PC-9 (cell line): ENCODE measurements around the gene SLCO1B1. TPM values are rescaled to one million over a fixed set of nuclear protein-coding genes. Genes with fewer than 3 reads are reported as not detected.
"Not testable (repeated sequence)": the region's sequence is repeated elsewhere in the genome, so short reads cannot be mapped to it uniquely, and the experiment has no call there.

Source experiments
- Bru-seq: library from RNA; stranded (reverse); fragments of 400-500 nt; gene quantifications from one replicate; lab custom pipeline; 2021; lab: Mats Ljungman, UMichigan
- BruChase-seq, 2 experiments: library from RNA; stranded (reverse); fragments of 400-500 nt; gene quantifications; one replicate each; lab custom pipeline; 2021; lab: Mats Ljungman, UMichigan
- BruUV-seq: library from RNA; stranded (reverse); fragments of 400-500 nt; replicated peaks from 2 replicates; lab custom pipeline; 2021; lab: Mats Ljungman, UMichigan
- CTCF ChIA-PET: fragments of 300-600 bp; sonication (Branson Sonifier 250); formaldehyde crosslinking; loops from one replicate; lab custom pipeline; 2022; ENCODE audit warnings: antibody characterized with exemption; lab: Charles Lee
- POLR2A ChIA-PET: fragments of 300-600 bp; sonication (Branson Sonifier 250); formaldehyde crosslinking; loops from one replicate; lab custom pipeline; 2022; ENCODE audit warnings: antibody characterized with exemption; ENCODE audit not compliant: unreplicated experiment; lab: Charles Lee
- DNase-seq, 2 experiments: peaks; one replicate each; pipeline versions ENCODE4 v3.0.0 to v3.0.0-alpha.2; 2015 to 2022; ENCODE audit warnings: mixed read lengths in 1 of 2
- H2AFZ ChIP-seq: fragments of 200-600 bp; sonication (generic); 2 replicates; pipeline ENCODE4 v1.8.1; 2017; ENCODE audit warnings: antibody characterized with exemption
- H3F3A ChIP-seq: fragments of 200-600 bp; sonication (generic); 2 replicates; pipeline ENCODE4 v1.8.1; 2017; ENCODE audit warnings: antibody characterized with exemption, mild to moderate bottlenecking, low read depth; ENCODE audit not compliant: insufficient read depth
- H3K27ac ChIP-seq: fragments of 200-600 bp; sonication (generic); 2 replicates; pipeline ENCODE4 v1.6.1; 2016; ENCODE audit warnings: mixed run types
- H3K27me3 ChIP-seq: fragments of 200-600 bp; sonication (generic); 2 replicates; pipeline ENCODE4 v1.6.1; 2016; ENCODE audit warnings: low read depth, mixed run types; ENCODE audit not compliant: insufficient read depth
- H3K36me3 ChIP-seq: fragments of 200-600 bp; sonication (generic); 2 replicates; pipeline ENCODE4 v1.6.1; 2016; ENCODE audit warnings: low read depth, mixed run types
- H3K4me1 ChIP-seq: fragments of 200-600 bp; sonication (generic); replicated peaks from 2 replicates; pipeline ENCODE4 v1.6.1; 2016; ENCODE audit warnings: mixed run types; ENCODE audit not compliant: insufficient read depth
- H3K4me2 ChIP-seq: fragments of 200-600 bp; sonication (generic); 2 replicates; pipeline ENCODE4 v1.6.1; 2017; ENCODE audit warnings: mixed run types
- H3K4me3 ChIP-seq: fragments of 200-600 bp; sonication (generic); 2 replicates; pipeline ENCODE4 v1.6.1; 2016; ENCODE audit warnings: mixed run types
- H3K79me2 ChIP-seq: fragments of 200-600 bp; sonication (generic); 2 replicates; pipeline ENCODE4 v1.6.1; 2017; ENCODE audit warnings: low read depth, mixed run types
- H3K9me2 ChIP-seq: fragments of 200-600 bp; sonication (generic); 2 replicates; pipeline ENCODE4 v1.8.1; 2017; ENCODE audit warnings: mild to moderate bottlenecking; ENCODE audit not compliant: insufficient read depth
- H3K9me3 ChIP-seq: fragments of 200-600 bp; sonication (generic); 2 replicates; pipeline ENCODE4 v1.8.1; 2016; ENCODE audit warnings: low read depth; ENCODE audit not compliant: insufficient read depth
- H4K20me1 ChIP-seq: fragments of 200-600 bp; sonication (generic); 2 replicates; pipeline ENCODE4 v1.8.1; 2017; ENCODE audit not compliant: insufficient read depth
- CTCF ChIP-seq: fragments of 200-600 bp; sonication (generic); conservative IDR thresholded peaks from 2 replicates; pipeline ENCODE4 v1.6.1; 2017; ENCODE audit warnings: mixed run types, antibody characterized with exemption, mild to moderate bottlenecking, moderate library complexity
- EZH2 ChIP-seq: fragments of 200-600 bp; sonication (generic); IDR thresholded peaks from 2 replicates; pipeline ENCODE4 v1.8.0; 2017; ENCODE audit warnings: antibody characterized with exemption, low read depth
- intact Hi-C: fragments of 100-400 bp; cut with micrococcal nuclease; formaldehyde crosslinking; loops from one replicate; pipeline ENCODE4 v1.10.0; 2022; ENCODE audit not compliant: unreplicated experiment
- long read RNA-seq: library from polyadenylated mRNA; stranded (forward); transcript quantifications from one replicate; pipeline ENCODE4 v2.0.0, GENCODE V29; 2022
- total RNA-seq: library from RNA; stranded (reverse); gene quantifications from 2 replicates; pipeline ENCODE4 v1.2.3, GENCODE V29; 2021

SLCO1B1 gene
- total RNA-seq = 0.30 and 0.50 TPM in 2 replicates
- percentile 32 among the genes with signal in this experiment for Bru-seq, nascent RNA
- BruChase-seq, experiment 1, labeled RNA remaining after a 2-hour chase = percentile 25 among the genes with signal in this experiment
- BruChase-seq, experiment 2, labeled RNA remaining after a 6-hour chase = percentile 21 among the genes with signal in this experiment
- long read RNA-seq, partial matches to known transcripts = 0 of 1 reads
- long read RNA-seq, other reads (novel, unspliced or antisense) = 1 of 1 reads

- Histone ChIP-seq H3F3A (no peaks in the 10 kb centered on the region), H3K4me3 (no peak within 1 kb of the TSS), H3K27ac (no peak within 1 kb of the TSS), H3K27me3 (no peaks in the 10 kb centered on the region), H3K9me3 (no peaks in the 10 kb centered on the region), H3K4me1 (no peaks in the 10 kb centered on the region), H3K79me2 (no peaks in the 10 kb centered on the region), H3K9me2 (no peaks in the 10 kb centered on the region; the same call in 1 of the 2 replicates), H3K4me2 (no peak within 1 kb of the TSS), H4K20me1 (no peaks in the 10 kb centered on the region), H2AFZ (no peak within 1 kb of the TSS), H3K36me3 (no peaks in the 10 kb centered on the region)
- intact Hi-C loops = no loop called here
- POLR2A ChIA-PET = interaction anchor here (0.6 to 0.7 kb wide), 2 partner anchors 12 to 1067 kb away, joined by 3 to 9 read pairs; no protein-coding TSS in a partner anchor
- CTCF ChIA-PET = no interaction called here
- DNase-seq = no peak
- BruUV-seq = no TSS peak
- TF ChIP-seq EZH2 = no peak
- no peak for TF ChIP-seq CTCF
Observed at GRCh38 chr12:21130998-21131397, at the start of gene SLCO1B1. TSS of gene SLCO1B1 (plus strand) at chr12:21131194. CDS start at chr12:21141575, 10,381 bp downstream.

- H3K4me1 ChIP-seq, H3K9me3 ChIP-seq, BruUV-seq, POLR2A ChIA-PET, H4K20me1 ChIP-seq, H3K4me3 ChIP-seq, H3K36me3 ChIP-seq, H3K79me2 ChIP-seq, H2AFZ ChIP-seq, H3K4me2 ChIP-seq, H3K27me3 ChIP-seq, DNase-seq, CTCF ChIA-PET, H3F3A ChIP-seq, H3K9me2 ChIP-seq, intact Hi-C loops, H3K27ac ChIP-seq: not testable (repeated sequence)
Observed at GRCh38 chr12:21084753-21085152, 46.2 kb upstream of the SLCO1B1 start.

- H3K4me3 ChIP-seq = no peak overlapping the region
- H3K27ac ChIP-seq = no peak overlapping the region
- no peak overlapping the region for H3K4me2 ChIP-seq
- no peaks in the 10 kb centered on the region for H3K4me1 ChIP-seq
- no peaks in the 10 kb centered on the region for H3K9me2 ChIP-seq
- ChIA-PET POLR2A (no interaction called here), CTCF (no interaction called here)
- no peaks in the 10 kb centered on the region for H3F3A ChIP-seq
- no peaks in the 10 kb centered on the region for H4K20me1 ChIP-seq
- no peak for TF ChIP-seq EZH2
- H3K27me3 ChIP-seq = no peaks in the 10 kb centered on the region
- no peaks in the 10 kb centered on the region for H3K36me3 ChIP-seq
- BruUV-seq = no TSS peak
- intact Hi-C loops = no loop called here
- no peaks in the 10 kb centered on the region for H3K79me2 ChIP-seq
- H3K9me3 ChIP-seq = no peaks in the 10 kb centered on the region
- DNase-seq = no peak
- H2AFZ ChIP-seq = no peak overlapping the region
Observed at GRCh38 chr12:21111732-21112131, 19.3 kb upstream of the SLCO1B1 start.

- no peaks in the 10 kb centered on the region for H3K79me2 ChIP-seq
- intact Hi-C loops = no loop called here
- POLR2A ChIA-PET = no interaction called here
Observed at GRCh38 chr12:21113266-21113665, 17.7 kb upstream of the SLCO1B1 start.

More at GRCh38 chr12:21113266-21113665, 17.7 kb upstream of the SLCO1B1 start:
- DNase-seq = no peak
- H3K36me3 ChIP-seq = no peaks in the 10 kb centered on the region
- H3K27ac ChIP-seq = no peak overlapping the region
- no peaks in the 10 kb centered on the region for H3F3A ChIP-seq
- no peak for TF ChIP-seq EZH2
- TF ChIP-seq CTCF = no peak
- no TSS peak for BruUV-seq
- no peaks in the 10 kb centered on the region for H3K27me3 ChIP-seq
- H3K4me2 ChIP-seq = no peak overlapping the region
- H3K9me2 ChIP-seq = no peaks in the 10 kb centered on the region
- H3K4me1 ChIP-seq = no peaks in the 10 kb centered on the region
- no peak overlapping the region for H2AFZ ChIP-seq
- CTCF ChIA-PET = no interaction called here
- no peak overlapping the region for H3K4me3 ChIP-seq
- no peaks in the 10 kb centered on the region for H4K20me1 ChIP-seq
- no peaks in the 10 kb centered on the region for H3K9me3 ChIP-seq
